Fibroblast of mammary gland (primary cell): Measurements from ENCODE around the gene MUC13.

Source experiments
- DNase-seq: peaks from one replicate; pipeline ENCODE4 v3.0.0-alpha.2; 2010; ENCODE audit warnings: low read depth
- H3K4me3 ChIP-seq: 2 replicates; pipeline ENCODE4 v1.5.1; 2011; ENCODE audit warnings: low read depth, mild to moderate bottlenecking, low read length, moderate library complexity; ENCODE audit not compliant: control insufficient read depth
- CTCF ChIP-seq: conservative IDR thresholded peaks from 2 replicates; pipeline ENCODE4 v1.5.1; 2011; ENCODE audit warnings: low read depth, low read length, inconsistent platforms; ENCODE audit not compliant: control insufficient read depth, insufficient read depth

Gene MUC13

GRCh38 chr3:124973290-124973689 is 38.7 kb upstream of the MUC13 start:
- DNase-seq, result no peak
- no peak overlapping the region for H3K4me3 ChIP-seq
- no peak for TF ChIP-seq CTCF

DNA sequence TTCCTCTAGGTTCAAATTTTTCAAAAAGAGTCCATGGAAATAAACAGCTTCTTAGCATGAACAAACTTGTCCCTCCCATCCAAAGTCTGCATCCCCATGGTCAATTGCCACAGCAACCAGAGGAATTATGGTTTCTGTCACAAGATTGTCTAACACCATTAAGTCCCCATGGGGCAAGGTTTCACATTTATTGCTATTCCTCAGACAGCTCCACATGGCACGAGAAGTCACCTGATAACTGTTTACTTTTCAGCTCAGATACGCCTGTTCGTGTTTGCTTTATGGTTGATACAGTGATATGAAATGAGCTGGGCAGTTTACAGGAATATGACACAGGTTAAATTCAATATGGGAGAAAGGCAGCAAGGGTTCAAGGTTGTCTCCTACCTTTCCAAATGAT is 37.9 kb upstream of the MUC13 start:
- no peak for TF ChIP-seq CTCF
- no peak for DNase-seq
- H3K4me3 ChIP-seq, result no peak overlapping the region

DNA sequence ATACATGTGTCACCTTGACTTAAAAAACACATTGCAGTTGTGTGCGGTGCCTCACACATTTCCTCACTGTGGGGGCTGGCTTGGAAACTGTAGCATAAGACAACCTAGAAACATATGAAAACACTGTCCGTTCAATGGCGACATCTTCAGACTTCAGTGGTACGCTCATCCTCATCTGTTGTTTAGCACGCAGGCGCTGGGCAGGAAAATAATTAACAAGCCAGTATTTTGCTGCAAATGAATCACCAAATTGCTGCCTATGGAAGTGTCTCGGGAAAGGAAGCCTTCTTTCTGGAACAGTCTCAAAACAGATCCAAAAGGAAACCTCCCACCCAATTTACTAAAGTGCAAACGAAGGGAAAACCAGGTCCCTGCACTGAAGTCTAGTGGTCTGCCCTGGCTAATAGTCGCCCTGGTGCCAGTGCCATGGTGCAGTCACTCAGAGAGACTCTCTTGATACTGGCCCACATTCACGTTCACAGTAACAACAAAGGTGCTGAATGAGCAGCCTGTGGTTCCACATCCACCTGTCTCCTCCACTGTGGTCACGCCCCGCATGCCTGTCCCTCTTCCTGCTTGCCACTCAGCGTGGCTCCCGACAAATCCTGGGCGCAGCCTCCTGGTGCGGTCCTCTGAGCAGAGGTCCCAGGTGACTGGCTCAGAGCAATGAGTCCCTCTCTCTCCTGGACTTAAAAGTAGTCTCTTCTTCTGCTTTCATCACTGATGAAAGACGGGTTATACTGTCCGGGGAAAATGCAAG is 35.6 kb upstream of the MUC13 start:
- no peak overlapping the region for H3K4me3 ChIP-seq
- TF ChIP-seq CTCF, result no peak
- no peak for DNase-seq

DNA sequence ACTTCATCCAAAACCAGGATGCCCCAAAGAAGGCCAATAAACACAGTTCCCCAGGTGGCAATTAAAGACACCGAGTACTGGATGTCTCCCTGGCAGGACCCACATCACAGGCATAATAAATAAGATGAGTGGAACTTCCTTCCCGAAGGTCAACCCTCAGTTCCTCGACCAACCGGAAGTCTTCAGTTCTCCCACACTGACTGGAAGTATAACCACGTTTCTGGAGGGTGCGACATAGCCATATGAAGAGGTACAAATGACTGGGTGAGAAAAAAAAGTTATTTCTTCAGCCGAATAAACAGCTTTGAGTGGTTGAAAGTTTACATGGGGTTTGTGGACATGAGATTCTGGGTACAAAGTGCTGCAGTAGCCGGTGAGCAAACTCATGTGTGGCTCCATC is 34.6 kb upstream of the MUC13 start:
- DNase-seq, result no peak
- TF ChIP-seq CTCF, result no peak
- H3K4me3 ChIP-seq, result no peak overlapping the region

DNA sequence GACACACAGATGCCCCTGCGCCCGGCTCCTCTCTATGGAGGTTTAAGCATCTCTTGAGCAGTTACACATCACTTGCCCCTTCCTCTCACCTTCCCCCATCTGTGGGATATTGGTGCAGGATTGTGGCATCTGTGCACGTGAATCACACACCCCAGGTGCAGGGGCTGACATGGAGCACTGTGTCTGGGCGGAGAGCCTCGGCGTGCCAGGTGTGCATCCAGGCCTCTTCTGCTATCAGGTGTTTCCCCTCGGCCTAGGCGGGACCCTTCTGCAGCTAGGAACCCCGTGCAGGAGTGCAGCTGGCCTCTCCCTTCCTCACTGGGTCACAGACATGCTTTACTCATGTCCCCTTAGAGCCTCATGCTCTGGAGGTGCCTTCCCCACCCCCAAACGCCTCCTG is 33.4 kb upstream of the MUC13 start:
- no peak for DNase-seq
- H3K4me3 ChIP-seq, result no peak overlapping the region
- TF ChIP-seq CTCF, result no peak

DNA sequence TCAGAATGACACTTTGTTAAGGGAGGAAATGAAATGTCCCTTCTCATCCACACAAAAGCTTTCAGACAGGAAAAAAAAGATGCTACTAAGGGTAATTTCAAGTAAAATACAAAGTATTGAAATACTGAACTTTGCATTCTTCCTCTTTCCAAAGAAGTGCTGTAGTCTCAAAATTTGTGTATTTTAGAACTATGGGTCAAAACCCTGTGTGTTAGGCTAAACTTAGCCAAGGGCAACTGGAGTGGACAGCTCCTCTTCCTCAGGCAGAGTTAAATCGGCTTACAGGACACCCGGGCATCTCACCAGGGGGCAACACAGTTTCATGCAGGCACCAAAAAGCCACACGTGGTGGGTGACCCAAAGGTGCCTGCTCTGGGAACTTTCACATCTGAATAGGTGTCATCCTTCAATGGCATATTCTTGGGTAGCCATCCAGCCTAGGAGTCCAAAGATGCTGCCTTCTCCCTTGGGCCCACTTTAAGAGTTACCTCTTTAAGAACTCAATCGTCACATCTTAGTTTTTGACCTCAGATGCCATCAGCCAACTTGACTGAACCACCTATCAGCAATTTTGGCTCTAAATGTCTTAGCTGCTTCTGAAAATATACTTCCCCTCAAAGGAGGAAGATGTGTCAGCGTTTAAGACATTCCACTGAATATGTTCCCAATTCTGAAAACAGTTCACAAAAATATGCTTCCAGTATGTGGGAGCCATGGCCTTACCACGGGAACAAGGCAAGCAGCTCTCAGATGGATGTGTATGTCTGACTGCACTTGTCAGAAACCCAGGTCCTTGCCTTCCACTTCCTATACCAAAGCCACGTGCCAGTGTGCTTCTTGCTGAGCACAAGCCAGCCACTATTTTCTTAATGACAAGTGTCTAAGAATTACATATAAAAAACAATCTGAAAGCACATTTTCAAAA is 32.2 kb upstream of the MUC13 start:
- TF ChIP-seq CTCF, result no peak
- no peak overlapping the region for H3K4me3 ChIP-seq
- DNase-seq, result no peak
